AG09309 (cell line): Measurements from ENCODE around the gene HCAR3.
A peak's percentile ranks its signal among the peaks of the same experiment; 100 is the strongest.
"Not testable (repeated sequence)": the region's sequence is repeated elsewhere in the genome, so short reads cannot be mapped to it uniquely, and the experiment has no call there.

ENCODE experiments used
- DNase-seq: peaks from one replicate; pipeline ENCODE4 v3.0.0-alpha.2; 2010; ENCODE audit warnings: low read depth
- H3K4me3 ChIP-seq: 2 replicates; pipeline ENCODE4 v1.5.1; 2011; ENCODE audit warnings: mild to moderate bottlenecking, low read depth, low read length, moderate library complexity; ENCODE audit not compliant: control insufficient read depth
- CTCF ChIP-seq: IDR thresholded peaks from 2 replicates; pipeline ENCODE4 v1.5.1; 2011; ENCODE audit warnings: mild to moderate bottlenecking, low read depth, low read length, inconsistent platforms; ENCODE audit not compliant: insufficient read depth, control insufficient read depth; ENCODE audit errors: missing control alignments

The HCAR3 gene

DNA sequence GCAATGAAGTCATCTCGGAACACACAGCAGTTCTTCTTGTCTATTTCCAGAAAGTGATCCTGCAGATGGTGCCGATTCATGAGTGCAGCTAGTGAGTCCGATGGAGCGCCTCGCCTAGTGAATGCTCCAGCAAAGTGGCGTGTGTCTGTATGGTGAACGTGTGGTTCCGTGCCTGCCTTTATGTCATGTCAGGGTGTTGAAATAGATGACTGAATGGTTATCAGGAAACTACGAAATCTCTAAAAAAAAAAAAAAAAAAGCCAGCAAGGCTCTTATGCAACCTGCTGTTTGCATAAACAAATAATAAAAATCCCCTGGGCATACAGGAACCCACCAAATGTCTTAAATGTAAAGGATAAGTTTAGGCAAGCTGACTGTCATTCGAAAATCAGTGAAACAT, at the start of gene HCAR3:
Gene HCAR3, minus strand, starts transcription at position 154 of the 400 bp plus-strand sequence. Its CDS starts 74 bp downstream, at position 80.
- DNase-seq, H3K4me3 ChIP-seq: not testable (repeated sequence)

GRCh38 chr12:122757568-122757967, 41.0 kb upstream of the HCAR3 start:
- DNase-seq = no peak
- TF ChIP-seq CTCF = no peak
- no peak overlapping the region for H3K4me3 ChIP-seq

DNA sequence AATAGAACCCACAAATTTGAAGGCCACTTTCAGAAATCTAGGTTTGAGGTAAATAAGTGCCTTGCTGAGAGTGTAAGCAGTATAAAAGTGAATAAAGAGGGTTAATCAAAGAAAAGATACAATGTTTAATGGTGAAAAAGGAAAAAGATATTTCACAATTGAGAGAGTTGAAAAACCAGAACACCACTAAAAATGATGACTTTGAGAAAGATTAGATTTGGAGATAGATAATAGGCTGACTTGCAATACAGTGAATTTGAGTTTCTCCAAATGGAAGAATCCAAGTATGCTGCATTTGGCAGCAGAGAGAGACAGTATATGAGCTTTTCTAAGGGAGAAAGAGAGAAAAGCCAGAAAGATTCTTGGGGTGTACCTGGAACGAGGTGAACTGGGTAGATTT, 38.2 kb upstream of the HCAR3 start:
- no peak for TF ChIP-seq CTCF
- DNase-seq = no peak
- H3K4me3 ChIP-seq = no peak overlapping the region

DNA sequence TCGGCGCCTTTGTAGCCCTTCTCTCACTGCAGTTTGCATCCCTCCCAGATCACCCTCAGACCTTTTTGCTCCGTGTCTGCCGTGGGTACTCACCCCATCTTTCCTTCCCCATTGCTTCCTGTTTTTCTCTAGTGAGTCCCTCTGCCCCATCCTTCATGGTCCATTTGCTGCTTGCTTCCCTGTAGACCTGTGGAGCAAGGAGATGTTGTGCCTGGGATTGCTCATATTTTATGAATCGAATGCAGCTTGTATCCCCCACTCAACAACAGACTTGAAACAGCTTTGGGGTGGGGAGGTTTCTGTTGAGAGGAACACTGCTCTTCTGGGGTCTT, 36.7 kb upstream of the HCAR3 start:
- DNase-seq = no peak
- TF ChIP-seq CTCF = no peak
- peak overlapping the region; percentile 87 for H3K4me3 ChIP-seq

DNA sequence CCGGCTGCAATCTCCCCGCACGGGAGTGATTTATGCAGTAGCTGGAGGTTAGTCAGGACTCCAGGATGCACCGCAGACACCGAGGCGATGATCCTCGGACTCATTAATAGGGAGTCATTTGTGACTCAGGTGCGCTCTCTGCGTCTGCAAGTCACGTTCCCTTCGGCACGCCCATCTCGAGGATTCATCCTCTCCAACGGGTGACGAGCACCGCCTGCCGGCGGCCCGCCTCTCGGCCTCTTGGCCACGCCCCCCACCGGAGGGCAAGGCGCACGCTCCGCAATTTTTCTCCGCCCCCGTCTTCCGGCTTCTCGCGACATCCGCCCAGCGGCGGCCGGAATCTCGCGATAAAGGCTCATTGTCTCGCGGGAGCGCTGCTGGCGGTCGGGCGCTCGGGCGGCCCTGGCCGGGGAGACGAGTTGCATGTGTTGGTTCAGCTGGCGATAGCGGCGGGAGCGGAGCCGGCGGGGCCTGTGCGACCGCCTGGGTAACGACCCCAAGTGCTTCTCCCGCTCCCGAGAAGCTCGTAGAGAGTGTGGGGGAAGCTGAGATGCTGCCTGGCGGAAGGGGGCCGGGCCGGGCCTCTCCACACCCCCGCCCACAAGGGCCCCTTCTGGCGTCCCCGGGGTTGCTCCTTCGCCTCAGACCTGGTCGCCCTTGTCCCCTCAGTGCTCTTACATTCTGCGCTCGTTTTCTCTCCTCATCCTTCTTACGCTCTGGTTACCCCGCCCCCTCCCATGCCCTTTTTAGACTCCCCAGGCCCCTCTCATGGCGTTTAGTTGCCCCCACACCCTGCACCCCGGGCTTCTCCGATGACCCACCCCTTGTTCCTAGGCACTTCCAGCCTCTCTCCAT, 36.1 kb upstream of the HCAR3 start, which contains the start of gene DENR:
Gene DENR, plus strand, starts transcription at position 361 of the 855 bp plus-strand sequence. CDS start 878 bp downstream, outside the sequence.
- peak; percentile 82 for DNase-seq
- TF ChIP-seq CTCF = peak; percentile 93
- H3K4me3 ChIP-seq = peak within 1 kb of the TSS; percentile 87

DNA sequence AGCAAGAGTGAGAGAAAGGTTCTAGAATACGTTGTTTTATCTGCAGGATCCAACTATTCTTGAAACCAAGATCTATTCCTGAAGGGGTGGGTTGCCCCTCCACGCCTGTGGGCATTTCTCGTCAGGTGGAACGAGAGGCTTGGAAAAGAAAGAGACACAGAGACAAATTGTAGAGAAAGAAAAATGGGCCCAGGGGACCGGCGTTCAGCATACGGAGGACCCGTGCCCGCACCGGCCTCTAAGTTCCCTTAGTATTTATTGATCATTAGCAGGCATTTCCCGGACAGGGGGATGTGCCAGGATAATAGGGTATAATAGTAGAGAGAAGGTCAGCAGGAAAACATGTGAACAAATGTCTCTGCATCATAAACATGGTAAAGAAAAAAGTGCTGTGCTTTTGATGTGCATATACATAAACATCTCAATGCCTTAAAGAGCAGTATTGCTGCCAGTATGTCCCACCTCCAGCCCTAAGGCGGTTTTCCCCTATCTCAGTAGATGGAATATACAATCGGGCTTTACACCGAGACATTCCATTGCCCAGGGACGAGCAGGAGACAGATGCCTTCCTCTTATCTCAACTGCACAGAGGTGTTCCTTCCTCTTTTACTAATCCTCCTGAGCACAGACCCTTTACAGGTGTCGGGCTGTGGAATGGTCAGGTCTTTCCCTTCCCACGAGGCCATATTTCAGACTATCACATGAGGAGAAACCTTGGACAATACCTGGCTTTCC, 34.3 kb upstream of the HCAR3 start:
- DNase-seq, H3K4me3 ChIP-seq: not testable (repeated sequence)

DNA sequence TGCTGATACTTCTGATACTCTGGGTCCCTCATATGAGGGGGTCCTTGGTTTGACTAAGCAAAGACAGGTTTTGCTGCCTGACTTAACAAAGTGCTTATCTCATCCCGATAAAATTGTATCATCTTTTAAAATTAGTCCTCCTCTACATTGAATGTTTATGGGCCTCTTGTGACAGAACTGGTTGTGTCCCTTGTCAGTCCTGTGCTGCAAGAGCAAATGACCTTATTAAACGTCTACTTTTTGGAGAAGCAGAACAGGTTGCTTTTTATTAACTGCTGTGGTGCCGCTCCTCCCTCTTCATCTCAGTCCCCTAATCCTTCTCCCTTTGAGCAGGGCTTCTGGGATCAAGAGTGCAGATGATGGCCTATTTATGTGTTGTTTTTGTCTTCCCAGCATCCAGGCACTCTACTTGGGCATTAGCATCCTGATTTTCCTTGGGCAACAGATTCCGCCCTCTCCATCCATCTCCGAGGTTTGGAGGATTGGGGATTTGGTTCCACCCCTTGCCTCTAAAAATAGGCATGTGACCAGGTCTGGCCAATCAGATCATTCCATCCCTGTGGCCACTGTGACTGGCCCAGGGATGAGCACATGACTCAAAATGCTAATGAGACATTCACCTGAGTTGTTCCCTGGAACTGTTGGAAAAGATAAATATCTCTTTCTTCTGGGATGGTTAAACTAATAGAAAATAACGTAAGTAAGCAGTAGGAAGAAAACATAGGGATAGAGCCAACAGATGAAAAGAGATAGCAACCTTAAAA, 33.1 kb upstream of the HCAR3 start:
- no peak for DNase-seq
- H3K4me3 ChIP-seq = no peak overlapping the region
- TF ChIP-seq CTCF = no peak
